ENCODE data around the gene DGCR6. TPM values are rescaled to one million over a fixed set of nuclear protein-coding genes. Genes with fewer than 3 reads are reported as not detected.

The DGCR6 gene
- total RNA-seq, 1 donor from 2014 or later, result 3.1 TPM

- Histone ChIP-seq H3K4me3 (no peak overlapping the region), H3K27me3 (no peaks in the 10 kb centered on the region), H3K9me3 (no peaks in the 10 kb centered on the region), H3K36me3 (no peaks in the 10 kb centered on the region), H3K27ac (no peak overlapping the region), H3K4me1 (no peaks in the 10 kb centered on the region)
- intact Hi-C loops (cut with DNase I), result no loop called here
- no peak for ATAC-seq
- TF ChIP-seq CTCF (IDR thresholded peaks at IDR 0.05), result no peak
- no peak for DNase-seq
Observed at GRCh38 chr22:18925368-18926064, 19.4 kb downstream of the DGCR6 start.

- H3K27ac ChIP-seq, result no peak overlapping the region
- H3K4me1 ChIP-seq, result no peaks in the 10 kb centered on the region
- DNase-seq (no peak), ATAC-seq (no peak)
- no peaks in the 10 kb centered on the region for H3K36me3 ChIP-seq
- no peaks in the 10 kb centered on the region for H3K27me3 ChIP-seq
- intact Hi-C loops (cut with DNase I), result no loop called here
- no peak overlapping the region for H3K4me3 ChIP-seq
- no peak for TF ChIP-seq CTCF (IDR thresholded peaks at IDR 0.05)
- no peaks in the 10 kb centered on the region for H3K9me3 ChIP-seq
Observed at GRCh38 chr22:18927020-18927419, 20.9 kb downstream of the DGCR6 start.

- Histone ChIP-seq H3K4me1 (no peaks in the 10 kb centered on the region), H3K27me3 (no peaks in the 10 kb centered on the region), H3K9me3 (no peaks in the 10 kb centered on the region), H3K27ac (no peak overlapping the region), H3K36me3 (no peaks in the 10 kb centered on the region), H3K4me3 (no peak overlapping the region)
- TF ChIP-seq CTCF (IDR thresholded peaks at IDR 0.05), result no peak
- intact Hi-C loops (cut with DNase I), result no loop called here
- DNase-seq (no peak), ATAC-seq (no peak)
Observed at GRCh38 chr22:18927573-18927972, 21.5 kb downstream of the DGCR6 start.

- Histone ChIP-seq H3K9me3 (no peaks in the 10 kb centered on the region), H3K27ac (no peak overlapping the region), H3K36me3 (no peaks in the 10 kb centered on the region), H3K4me1 (no peaks in the 10 kb centered on the region), H3K4me3 (no peak overlapping the region), H3K27me3 (no peaks in the 10 kb centered on the region)
- no peak for TF ChIP-seq CTCF (IDR thresholded peaks at IDR 0.05)
- intact Hi-C loops (cut with DNase I), result no loop called here
- ATAC-seq (peak; percentile 92), DNase-seq (no peak)
Observed at GRCh38 chr22:18929459-18929858, 23.3 kb downstream of the DGCR6 start.

GRCh38 chr22:18931905-18932652 is 26.0 kb downstream of the DGCR6 start:
- H3K9me3 ChIP-seq, result no peaks in the 10 kb centered on the region
- H3K27me3 ChIP-seq, result no peaks in the 10 kb centered on the region
- intact Hi-C loops (cut with DNase I), result no loop called here
- no peak for DNase-seq
- H3K4me1 ChIP-seq, result no peaks in the 10 kb centered on the region
- no peak for ATAC-seq
- no peak overlapping the region for H3K27ac ChIP-seq
- no peaks in the 10 kb centered on the region for H3K36me3 ChIP-seq
- H3K4me3 ChIP-seq, result no peak overlapping the region
- no peak for TF ChIP-seq CTCF (IDR thresholded peaks at IDR 0.05)
